Thyroid gland (tissue), 4 donors: ENCODE measurements around the gene NAXE.
"Not testable (repeated sequence)": the region's sequence is repeated elsewhere in the genome, so short reads cannot be mapped to it uniquely, and the experiment has no call there.

ENCODE experiments used
- CTCF ChIP-seq, 6 experiments: fragments of 200-600 bp in 3 of 6; fragments of 450-650 bp in 3 of 6; sonication (generic) in 3 of 6; IDR thresholded peaks; one replicate each; pipeline ENCODE4 v1.5.1; 2016 to 2019; ENCODE audit warnings: antibody characterized with exemption in 6 of 6, mild to moderate bottlenecking in 2 of 6, inconsistent platforms in 1 of 6, moderate library complexity in 1 of 6
- POLR2A ChIP-seq, 2 donors: fragments of 450-650 bp; IDR thresholded peaks; one replicate each; pipeline ENCODE4 v1.6.1; 2017; ENCODE audit warnings: antibody characterized with exemption in 2 of 2, mild to moderate bottlenecking in 2 of 2, moderate library complexity in 1 of 2

- not testable (repeated sequence) for TF ChIP-seq CTCF, POLR2A (IDR thresholded peaks at IDR 0.05)
Measured at GRCh38 chr1:156587927-156588326, 3.6 kb upstream of the NAXE start.
